ENCODE data around the gene VPS41. TPM values are rescaled to one million over a fixed set of nuclear protein-coding genes. Genes with fewer than 3 reads are reported as not detected.

The VPS41 gene
- polyA plus RNA-seq, 3 donors = 10.6 to 14.6 (median 11.8) TPM

GRCh38 chr7:38773430-38773829, 135.6 kb downstream of the VPS41 start:
- 47 to 50% (median 48%) methylated on average over 2 of the region's 2 CpGs for WGBS, 3 donors

DNA sequence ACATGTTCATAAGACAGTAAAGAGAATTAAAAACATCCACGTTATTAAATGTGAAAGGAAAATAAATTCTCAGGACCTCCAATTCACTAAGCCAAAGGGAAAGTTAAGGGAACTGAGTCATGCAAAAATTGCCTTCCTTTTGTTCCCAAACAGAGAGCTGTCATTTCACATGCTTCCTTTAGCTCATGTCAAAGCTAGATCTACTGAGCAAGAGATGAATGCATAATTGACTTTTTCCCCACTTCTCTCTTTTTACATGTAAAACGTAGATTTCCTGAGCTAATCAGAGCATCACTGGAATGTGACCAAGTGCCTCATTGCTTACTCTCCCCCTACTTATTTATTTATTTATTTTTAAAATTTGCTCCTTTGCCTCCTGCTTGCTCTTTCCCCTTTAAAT, 148.8 kb downstream of the VPS41 start:
- WGBS, 3 donors = 85 to 87% (median 87%) methylated on average over 2 of the region's 2 CpGs
- no peak overlapping the region for H3K27ac ChIP-seq (ENCODE audit: low read depth, low read length)

More at GRCh38 chr7:38773430-38773829, 135.6 kb downstream of the VPS41 start:
- no peak overlapping the region for H3K27ac ChIP-seq (ENCODE audit: low read depth, low read length)

GRCh38 chr7:38759028-38759427, 150.0 kb downstream of the VPS41 start:
- WGBS, 3 donors = 94 to 96% (median 94%) methylated on average over 2 of the region's 2 CpGs
- H3K27ac ChIP-seq (ENCODE audit: low read depth, low read length) = no peak overlapping the region

DNA sequence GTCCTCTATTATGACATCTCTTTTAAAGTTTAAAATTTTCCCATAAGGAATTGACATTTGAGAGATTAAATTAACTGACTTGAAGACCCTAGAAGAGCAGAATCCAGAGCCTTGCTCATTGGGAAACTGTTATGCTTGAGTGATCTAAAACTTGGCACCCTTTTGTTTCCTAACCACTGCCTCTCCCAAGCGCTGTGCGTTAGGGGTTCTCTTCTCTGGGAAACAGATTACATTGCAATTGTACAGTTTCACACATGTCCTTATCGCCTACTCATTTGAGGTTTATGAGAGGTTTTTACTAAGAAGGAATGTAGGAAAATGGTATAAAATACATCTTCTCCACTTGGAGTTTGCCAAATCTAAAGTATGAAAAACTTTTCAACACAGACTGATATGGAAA, 151.1 kb downstream of the VPS41 start:
- WGBS, 3 donors = 93 to 99% (median 98%) methylated on average over 3 of the region's 3 CpGs
- H3K27ac ChIP-seq (ENCODE audit: low read depth, low read length) = no peak overlapping the region

- 84 to 92% (median 87%) methylated on average over 5 of the region's 5 CpGs for WGBS, 3 donors
- no peak overlapping the region for H3K27ac ChIP-seq (ENCODE audit: low read depth, low read length)
Observed at GRCh38 chr7:38756521-38756920, 152.5 kb downstream of the VPS41 start.

GRCh38 chr7:38753347-38753746, 155.6 kb downstream of the VPS41 start:
- 94 to 96% (median 96%) methylated on average over 4 of the region's 4 CpGs for WGBS, 3 donors
- H3K27ac ChIP-seq (ENCODE audit: low read depth, low read length) = no peak overlapping the region

DNA sequence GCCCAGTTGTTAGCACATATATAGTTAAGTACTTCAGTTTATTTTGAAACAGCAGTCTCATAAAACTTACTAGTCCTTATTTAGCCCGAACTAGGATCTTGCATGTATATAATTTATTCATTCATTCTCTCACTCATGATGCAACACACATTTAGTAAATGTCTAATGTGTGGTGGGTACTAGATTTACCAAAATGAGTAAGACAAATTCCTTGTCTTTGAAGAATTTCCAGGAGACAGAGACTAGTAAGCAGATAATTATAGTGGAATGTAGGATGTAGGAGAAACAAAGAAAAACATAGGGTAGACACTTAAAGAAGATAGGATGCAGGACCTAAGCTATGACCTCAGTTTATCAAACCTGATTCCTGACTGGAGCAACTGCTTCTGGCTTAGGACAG, 157.6 kb downstream of the VPS41 start:
- 80 to 98% (median 88%) methylated on average over 1 of the region's 1 CpG for WGBS, 3 donors
- H3K27ac ChIP-seq (ENCODE audit: low read depth, low read length) = no peak overlapping the region

DNA sequence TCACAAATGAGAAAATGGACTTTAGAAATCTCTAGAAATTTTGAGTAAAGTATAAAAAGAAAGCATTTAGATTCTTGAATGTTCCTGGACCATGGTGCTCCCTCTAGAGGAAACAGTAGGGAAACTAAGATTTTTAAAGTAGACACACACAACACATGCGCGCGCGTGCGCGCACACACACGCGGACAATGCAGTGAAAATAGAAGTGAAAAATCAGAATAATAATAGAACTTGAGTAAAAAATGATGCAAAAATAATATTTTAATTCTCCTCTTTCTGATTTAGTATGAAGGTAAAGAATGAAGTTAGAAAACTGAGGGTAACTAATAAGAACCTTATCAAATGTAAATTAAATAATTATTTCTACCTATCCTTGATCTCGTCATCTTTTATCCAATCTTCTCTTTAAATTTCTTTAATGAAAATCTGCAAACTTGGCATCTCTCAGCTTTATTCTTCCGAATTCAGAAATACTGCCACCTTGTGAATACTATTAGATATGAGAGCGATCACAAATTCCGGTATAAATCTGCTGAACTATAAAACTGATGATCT, 160.9 kb downstream of the VPS41 start:
- no peak overlapping the region for H3K27ac ChIP-seq (ENCODE audit: low read depth, low read length)
- WGBS, 3 donors = 82 to 94% (median 91%) methylated on average over 12 of the region's 12 CpGs

GRCh38 chr7:38746438-38746837, 162.6 kb downstream of the VPS41 start:
- WGBS, 3 donors = 86 to 94% (median 91%) methylated on average over 7 of the region's 7 CpGs
- H3K27ac ChIP-seq (ENCODE audit: low read depth, low read length) = no peak overlapping the region

- H3K27ac ChIP-seq (ENCODE audit: low read depth, low read length) = no peak overlapping the region
- WGBS, 3 donors = 84 to 88% (median 87%) methylated on average over 3 of the region's 3 CpGs
Observed at GRCh38 chr7:38744746-38745145, 164.2 kb downstream of the VPS41 start.

DNA sequence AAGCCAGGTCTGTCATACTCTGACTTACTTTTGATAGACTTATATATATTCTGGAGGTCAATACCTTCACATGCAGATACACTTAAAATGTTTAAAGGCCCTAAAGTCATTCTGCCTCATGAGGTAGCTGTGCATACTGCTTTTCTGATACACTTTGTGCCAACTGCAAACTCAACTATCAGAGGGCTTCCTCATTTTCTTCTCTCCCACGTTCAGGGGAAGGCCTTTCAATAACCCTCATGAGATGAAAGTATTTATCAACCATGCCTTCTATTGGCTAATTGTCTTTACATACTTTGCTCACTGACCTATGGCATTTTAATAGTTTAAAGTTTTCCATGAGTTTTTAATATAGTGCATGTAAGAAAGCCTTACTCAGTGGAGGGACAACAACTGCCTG, 165.1 kb downstream of the VPS41 start:
- WGBS, 3 donors = 54 to 77% (median 61%) methylated on average over 1 of the region's 1 CpG
- H3K27ac ChIP-seq (ENCODE audit: low read depth, low read length) = no peak overlapping the region

- no peak overlapping the region for H3K27ac ChIP-seq (ENCODE audit: low read depth, low read length)
- 93 to 98% (median 97%) methylated on average over 4 of the region's 4 CpGs for WGBS, 3 donors
Observed at GRCh38 chr7:38740041-38740440, 168.9 kb downstream of the VPS41 start.

DNA sequence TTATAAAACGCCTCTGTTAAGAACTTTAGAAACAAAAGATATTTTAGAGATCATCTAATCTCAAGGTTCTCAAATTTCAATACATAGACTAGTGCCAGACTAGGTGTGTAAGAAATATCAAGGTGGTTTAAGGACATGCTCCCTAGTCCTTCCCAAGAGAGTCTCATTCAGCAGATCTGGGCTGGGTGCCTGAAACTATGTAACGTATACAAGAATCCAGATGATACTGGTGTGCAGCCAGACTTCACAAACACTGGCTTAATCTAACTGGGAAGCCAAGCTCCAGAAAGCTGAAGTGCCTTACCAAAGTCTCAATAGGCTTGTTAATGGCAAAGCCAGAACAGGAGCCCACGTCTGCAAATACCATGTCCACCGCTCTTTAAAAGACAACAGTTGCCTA, 172.9 kb downstream of the VPS41 start:
- no peak overlapping the region for H3K27ac ChIP-seq (ENCODE audit: low read depth, low read length)

DNA sequence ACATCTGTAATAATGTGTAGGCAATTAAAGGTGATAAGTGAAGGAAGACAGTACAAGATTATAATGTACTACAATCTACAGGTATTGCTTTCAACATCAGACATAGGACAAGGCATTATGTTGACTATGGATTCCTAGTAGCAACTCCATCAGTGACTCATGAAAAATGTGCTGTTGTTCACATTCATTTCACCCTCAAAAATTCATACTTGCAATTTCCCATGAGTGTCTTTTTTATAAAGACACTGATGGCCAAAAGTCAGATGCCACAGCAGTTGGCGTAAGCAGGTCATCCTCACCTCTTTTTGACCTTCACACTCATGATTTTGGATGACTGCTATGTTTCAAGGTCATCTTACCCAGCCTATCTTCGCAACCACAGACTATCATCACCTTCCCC, 177.8 kb downstream of the VPS41 start:
- H3K27ac ChIP-seq (ENCODE audit: low read depth, low read length) = no peak overlapping the region
- 94 to 98% (median 98%) methylated on average over 2 of the region's 2 CpGs for WGBS, 3 donors

More for the DNA sequence above, 172.9 kb downstream of the VPS41 start:
- 73 to 86% (median 83%) methylated on average over 4 of the region's 4 CpGs for WGBS, 3 donors

DNA sequence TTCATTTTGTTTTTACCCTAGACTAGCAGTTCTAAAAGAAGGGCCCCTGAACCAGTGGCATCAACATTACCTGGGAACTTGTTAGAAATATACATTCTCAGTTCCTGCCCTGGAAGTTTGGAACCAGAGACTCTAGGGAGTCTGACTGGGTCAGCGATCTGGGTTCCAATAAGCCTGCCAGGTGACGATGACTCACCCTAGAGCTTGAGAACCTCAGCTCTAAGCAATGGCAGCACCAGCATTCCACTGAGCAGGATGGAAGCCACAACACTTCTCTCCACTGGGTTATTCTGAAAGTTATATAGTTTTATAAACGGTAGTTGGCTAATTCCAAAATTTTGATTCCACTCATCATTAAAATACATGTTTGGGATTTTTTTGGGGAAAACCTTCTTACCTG, 180.8 kb downstream of the VPS41 start:
- no peak overlapping the region for H3K27ac ChIP-seq (ENCODE audit: low read depth, low read length)
- WGBS, 3 donors = 90 to 92% (median 91%) methylated on average over 3 of the region's 3 CpGs

GRCh38 chr7:38727184-38727940, 181.6 kb downstream of the VPS41 start:
- WGBS, 3 donors = 94 to 99% (median 98%) methylated on average over 4 of the region's 4 CpGs

DNA sequence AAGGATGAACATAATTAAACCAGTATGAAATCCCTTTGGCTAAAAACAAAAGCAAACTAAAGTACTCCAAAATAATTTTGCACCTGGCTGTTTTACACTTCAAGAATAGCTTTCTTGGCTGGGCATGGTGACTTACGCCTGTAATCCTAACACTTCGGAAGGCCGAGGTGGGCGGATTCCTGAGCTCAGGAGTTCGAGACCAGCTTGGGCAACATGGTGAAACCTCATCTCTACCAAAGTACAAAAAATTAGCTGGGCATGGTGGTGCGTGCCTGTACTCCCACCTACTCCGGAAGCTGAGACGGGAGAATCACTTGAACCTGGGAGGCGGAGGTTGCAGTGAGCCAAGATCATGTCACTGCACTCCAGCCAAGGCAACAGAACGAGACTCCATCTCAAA, 185.7 kb downstream of the VPS41 start:
- 96 to 98% (median 98%) methylated on average over 10 of the region's 10 CpGs for WGBS, 3 donors
- H3K27ac ChIP-seq (ENCODE audit: low read depth, low read length) = no peak overlapping the region

More at GRCh38 chr7:38727184-38727940, 181.6 kb downstream of the VPS41 start:
- no peak overlapping the region for H3K27ac ChIP-seq (ENCODE audit: low read depth, low read length)

DNA sequence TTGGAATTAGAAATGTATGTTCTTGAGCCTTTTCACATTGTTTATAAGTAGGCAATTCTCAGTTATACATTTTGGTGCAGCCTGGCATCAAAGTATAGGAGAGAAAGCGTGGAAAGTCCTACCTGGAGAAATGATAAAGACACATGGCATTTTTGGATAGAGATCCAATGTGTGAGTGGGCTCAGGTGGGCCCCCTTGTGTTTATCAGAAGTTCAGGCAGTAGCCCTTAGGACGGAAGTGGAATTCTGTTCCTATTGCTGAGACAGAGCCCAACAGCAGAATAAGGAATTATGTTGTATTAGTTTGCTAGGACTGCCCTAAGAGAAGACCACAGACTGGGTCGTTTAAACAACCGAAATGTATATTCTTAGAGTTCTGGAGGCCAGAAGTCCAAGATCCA, 192.6 kb downstream of the VPS41 start:
- no peak overlapping the region for H3K27ac ChIP-seq (ENCODE audit: low read depth, low read length)
- 90 to 92% (median 91%) methylated on average over 4 of the region's 4 CpGs for WGBS, 3 donors

DNA sequence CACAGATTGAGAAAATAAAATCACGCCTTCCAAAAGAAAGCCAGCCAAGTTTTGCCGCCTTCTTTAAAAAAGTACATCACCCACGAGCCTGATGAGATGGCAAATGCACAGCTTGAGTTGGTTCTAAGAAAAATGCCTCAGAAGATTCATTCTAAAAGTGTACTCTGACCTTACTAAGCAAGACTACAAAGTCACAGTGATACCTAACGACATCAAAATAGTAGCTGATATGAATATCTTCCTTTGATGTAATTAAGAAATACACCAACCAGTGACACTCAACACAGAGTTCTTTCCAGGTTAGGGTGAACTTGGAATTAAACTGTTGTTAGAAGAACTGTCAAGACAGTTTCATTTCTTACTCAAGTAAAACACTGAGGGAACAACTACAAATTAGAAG, 199.9 kb downstream of the VPS41 start:
- no peak overlapping the region for H3K27ac ChIP-seq (ENCODE audit: low read depth, low read length)
- WGBS, 3 donors = 75 to 81% (median 76%) methylated on average over 4 of the region's 4 CpGs

GRCh38 chr7:38704751-38705150, 204.2 kb downstream of the VPS41 start:
- no peak overlapping the region for H3K27ac ChIP-seq (ENCODE audit: low read depth, low read length)

Measured in adipose tissue (tissue), 3 donors.